ENCODE data around the gene IPO11.
"Not testable (repeated sequence)": the region's sequence is repeated elsewhere in the genome, so short reads cannot be mapped to it uniquely, and the experiment has no call there.

The IPO11 gene

DNA sequence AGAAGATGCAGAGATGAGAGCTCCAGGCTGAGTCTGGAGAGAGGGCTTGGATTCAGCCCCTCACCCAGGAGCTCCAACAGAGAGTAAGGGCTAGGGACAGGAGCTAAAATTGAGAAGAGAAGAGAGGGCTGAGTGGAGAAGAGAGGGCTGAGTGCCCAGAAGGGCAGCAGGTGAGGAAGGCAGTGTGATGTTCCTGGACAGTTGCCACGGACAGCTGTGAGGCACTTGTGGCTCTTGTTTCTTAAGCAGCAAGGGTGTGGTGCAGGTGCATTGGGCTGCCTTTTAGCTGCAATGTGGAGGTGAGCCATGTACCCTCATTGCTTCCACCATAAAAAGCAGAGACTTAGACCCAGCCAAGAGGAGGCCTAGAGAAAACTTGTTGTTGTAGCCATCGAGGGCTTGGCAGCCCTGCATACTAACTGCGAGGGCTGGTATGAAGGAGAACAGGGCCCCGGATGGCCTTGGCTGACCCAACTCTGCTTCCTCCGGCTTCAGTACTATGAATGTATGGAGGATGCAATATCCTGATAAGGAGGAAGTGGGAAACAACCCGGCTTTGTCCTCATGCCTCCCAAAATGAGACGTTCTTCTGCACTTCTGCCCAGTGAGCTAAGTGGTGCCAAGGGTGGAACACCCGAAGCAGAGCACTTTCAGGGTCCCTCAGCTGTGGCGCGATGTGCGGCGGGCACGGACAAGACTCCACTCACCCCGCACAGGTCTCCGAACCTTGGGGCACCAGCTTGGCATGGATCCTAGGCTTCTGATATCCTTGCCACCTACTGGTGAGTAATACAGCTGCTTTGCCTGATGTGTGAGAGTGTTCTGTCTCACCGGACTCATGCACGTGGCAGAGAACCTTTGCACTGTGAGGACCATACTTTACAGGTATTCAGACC lies 231.2 kb downstream of the IPO11 start:
- 97% methylated on average over 17 of the region's 17 CpGs for WGBS
- no peaks in the 10 kb centered on the region for H3K27me3 ChIP-seq (ENCODE audit: insufficient read depth, low read length)
- H3K4me3 ChIP-seq (ENCODE audit: low read length) = no peak overlapping the region
- H3K9ac ChIP-seq (ENCODE audit: low read depth, low read length) = no peak overlapping the region
- H3K9me3 ChIP-seq (ENCODE audit: insufficient read depth, low read depth, low read length) = no peaks in the 10 kb centered on the region
- H3K36me3 ChIP-seq (ENCODE audit: insufficient read depth, low read length) = no peaks in the 10 kb centered on the region
- no peak overlapping the region for H3K27ac ChIP-seq (ENCODE audit: low read depth, low read length)
- peaks cover 6% of the 10 kb centered on the region; the same call in 1 of the 2 replicates for H3K4me1 ChIP-seq (ENCODE audit: insufficient read depth, low read length)

GRCh38 chr5:62645223-62645622 lies 232.7 kb downstream of the IPO11 start:
- Histone ChIP-seq H3K36me3 (ENCODE audit: insufficient read depth, low read length) (no peaks in the 10 kb centered on the region), H3K4me3 (ENCODE audit: low read length) (no peak overlapping the region), H3K9ac (ENCODE audit: low read depth, low read length) (no peak overlapping the region), H3K27me3 (ENCODE audit: insufficient read depth, low read length) (no peaks in the 10 kb centered on the region), H3K27ac (ENCODE audit: low read depth, low read length) (no peak overlapping the region), H3K9me3 (ENCODE audit: insufficient read depth, low read depth, low read length) (no peaks in the 10 kb centered on the region), H3K4me1 (ENCODE audit: insufficient read depth, low read length) (peaks cover 11% of the 10 kb centered on the region)
- 99% methylated on average over 3 of the region's 3 CpGs for WGBS

GRCh38 chr5:62647241-62647640 lies 234.7 kb downstream of the IPO11 start:
- peaks cover 6% of the 10 kb centered on the region for H3K4me1 ChIP-seq (ENCODE audit: insufficient read depth, low read length)
- H3K4me3 ChIP-seq (ENCODE audit: low read length) = no peak overlapping the region
- H3K27ac ChIP-seq (ENCODE audit: low read depth, low read length) = no peak overlapping the region
- H3K36me3 ChIP-seq (ENCODE audit: insufficient read depth, low read length) = no peaks in the 10 kb centered on the region
- H3K27me3 ChIP-seq (ENCODE audit: insufficient read depth, low read length) = no peaks in the 10 kb centered on the region
- no peak overlapping the region for H3K9ac ChIP-seq (ENCODE audit: low read depth, low read length)
- H3K9me3 ChIP-seq (ENCODE audit: insufficient read depth, low read depth, low read length) = no peaks in the 10 kb centered on the region

- Histone ChIP-seq H3K27ac (ENCODE audit: low read depth, low read length) (no peak overlapping the region), H3K9me3 (ENCODE audit: insufficient read depth, low read depth, low read length) (no peaks in the 10 kb centered on the region), H3K4me3 (ENCODE audit: low read length) (no peak overlapping the region), H3K4me1 (ENCODE audit: insufficient read depth, low read length) (peaks cover 6% of the 10 kb centered on the region), H3K27me3 (ENCODE audit: insufficient read depth, low read length) (no peaks in the 10 kb centered on the region), H3K36me3 (ENCODE audit: insufficient read depth, low read length) (no peaks in the 10 kb centered on the region), H3K9ac (ENCODE audit: low read depth, low read length) (no peak overlapping the region)
- 91% methylated on average over 4 of the region's 4 CpGs for WGBS
Measured at GRCh38 chr5:62649025-62649424, 236.5 kb downstream of the IPO11 start.

DNA sequence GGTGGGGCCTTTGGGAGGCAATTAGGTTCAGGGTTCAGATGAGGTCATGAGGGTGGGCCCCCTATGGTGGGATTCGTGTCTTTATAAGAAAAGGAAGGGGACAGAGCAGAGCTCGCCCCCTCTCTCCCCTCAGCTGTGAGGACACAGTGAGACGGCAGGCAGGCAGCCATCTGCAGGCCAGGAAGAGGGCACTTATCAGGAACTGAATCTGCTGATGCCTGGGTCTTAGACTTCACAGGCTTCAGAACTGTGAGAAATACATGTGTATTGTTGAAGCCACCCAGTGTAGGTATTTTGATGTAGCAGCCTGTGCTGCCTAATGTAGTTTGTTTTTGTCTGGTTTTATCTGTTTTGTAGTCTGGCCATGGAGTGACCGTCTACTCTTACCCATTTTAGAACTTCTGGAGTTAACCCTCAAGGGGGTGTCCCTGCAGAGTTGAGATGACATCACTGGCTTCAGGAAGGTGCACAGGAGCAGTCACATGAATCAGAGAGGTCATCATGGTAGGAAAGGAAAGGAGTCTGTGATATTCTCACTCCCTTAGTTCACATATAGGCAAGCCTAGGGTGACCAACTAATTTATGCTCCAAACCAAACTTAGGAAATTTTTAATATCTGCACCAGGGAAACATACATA lies 237.0 kb downstream of the IPO11 start:
- Histone ChIP-seq H3K4me3 (ENCODE audit: low read length) (no peak overlapping the region), H3K27me3 (ENCODE audit: insufficient read depth, low read length) (no peaks in the 10 kb centered on the region), H3K27ac (ENCODE audit: low read depth, low read length) (no peak overlapping the region), H3K36me3 (ENCODE audit: insufficient read depth, low read length) (no peaks in the 10 kb centered on the region), H3K9ac (ENCODE audit: low read depth, low read length) (no peak overlapping the region), H3K4me1 (ENCODE audit: insufficient read depth, low read length) (peaks cover 6% of the 10 kb centered on the region), H3K9me3 (ENCODE audit: insufficient read depth, low read depth, low read length) (no peaks in the 10 kb centered on the region)
- WGBS = 70% methylated on average over 4 of the region's 4 CpGs

DNA sequence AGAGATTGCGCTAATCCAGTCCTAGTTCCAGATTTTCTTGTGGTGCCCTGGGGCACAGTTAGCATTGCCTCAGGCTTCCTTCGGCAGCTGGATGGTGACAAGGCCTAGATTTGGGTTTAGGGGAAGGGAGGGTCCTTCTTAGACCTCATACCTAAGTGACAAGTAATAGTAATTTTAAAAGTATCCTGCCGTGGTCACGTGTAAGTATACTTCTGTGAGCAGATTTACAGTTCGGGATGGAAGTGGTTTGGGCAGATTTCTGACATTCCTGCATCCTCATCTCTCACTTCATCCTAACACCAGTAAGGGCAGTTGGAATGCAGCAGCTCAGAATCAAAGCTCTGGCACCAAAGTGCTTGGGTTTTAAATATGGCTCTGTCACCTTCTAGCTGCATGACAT lies 237.6 kb downstream of the IPO11 start:
- Histone ChIP-seq H3K36me3 (ENCODE audit: insufficient read depth, low read length) (no peaks in the 10 kb centered on the region), H3K9me3 (ENCODE audit: insufficient read depth, low read depth, low read length) (peaks cover 6% of the 10 kb centered on the region; the same call in 1 of the 2 replicates), H3K27ac (ENCODE audit: low read depth, low read length) (no peak overlapping the region), H3K9ac (ENCODE audit: low read depth, low read length) (no peak overlapping the region), H3K4me3 (ENCODE audit: low read length) (no peak overlapping the region), H3K27me3 (ENCODE audit: insufficient read depth, low read length) (no peaks in the 10 kb centered on the region), H3K4me1 (ENCODE audit: insufficient read depth, low read length) (peaks cover 6% of the 10 kb centered on the region)
- 94% methylated on average over 5 of the region's 5 CpGs for WGBS

- Histone ChIP-seq H3K27ac (ENCODE audit: low read depth, low read length) (no peak overlapping the region), H3K4me1 (ENCODE audit: insufficient read depth, low read length) (peaks cover 6% of the 10 kb centered on the region)
- WGBS = 93% methylated on average over 5 of the region's 5 CpGs
Measured at GRCh38 chr5:62652225-62652624, 239.7 kb downstream of the IPO11 start.

DNA sequence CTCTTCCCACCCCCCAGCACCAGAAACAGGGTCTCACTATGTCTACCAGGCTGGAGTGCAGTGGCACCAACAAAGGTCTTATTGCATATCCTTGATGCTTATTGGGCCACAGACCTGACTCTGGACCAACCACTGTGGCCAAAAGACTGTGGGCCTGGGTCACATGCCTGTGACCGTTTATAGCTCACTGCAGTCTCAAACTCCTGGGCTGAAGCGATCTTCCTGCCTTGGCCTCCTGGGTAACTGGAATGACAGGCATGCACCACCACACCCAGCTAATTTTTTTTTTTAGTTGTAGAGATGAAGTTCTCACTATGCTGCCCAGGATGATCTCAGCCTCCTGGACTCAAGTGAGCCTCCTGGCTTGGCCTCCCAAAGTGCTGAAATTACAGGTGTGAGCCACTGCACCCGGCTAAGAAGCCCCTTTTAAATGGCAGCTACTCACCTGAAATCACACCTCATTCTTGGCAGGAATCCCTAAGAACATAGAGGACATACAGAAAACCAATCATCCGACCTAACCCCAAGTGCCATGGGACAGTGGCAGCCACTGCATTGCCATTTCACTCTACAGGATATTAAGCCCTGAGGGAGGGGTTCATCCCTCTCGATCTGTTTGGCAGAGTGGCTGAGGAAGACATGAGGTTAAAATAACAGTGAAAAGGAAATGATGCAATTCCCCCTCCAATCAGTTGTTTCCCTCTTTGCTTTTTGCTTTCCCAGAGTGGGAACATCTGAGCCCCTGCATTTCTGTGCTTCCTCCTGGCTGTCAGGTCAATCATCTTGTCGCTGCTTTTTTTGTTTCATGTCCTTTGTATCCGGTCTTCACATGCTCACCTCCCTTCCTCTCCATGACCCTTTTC lies 240.7 kb downstream of the IPO11 start:
- no peaks in the 10 kb centered on the region for H3K36me3 ChIP-seq (ENCODE audit: insufficient read depth, low read length)
- no peak overlapping the region for H3K27ac ChIP-seq (ENCODE audit: low read depth, low read length)
- WGBS = 94% methylated on average over 7 of the region's 7 CpGs
- peaks cover 6% of the 10 kb centered on the region for H3K4me1 ChIP-seq (ENCODE audit: insufficient read depth, low read length)
- H3K9ac ChIP-seq (ENCODE audit: low read depth, low read length) = no peak overlapping the region
- peaks cover 14% of the 10 kb centered on the region for H3K9me3 ChIP-seq (ENCODE audit: insufficient read depth, low read depth, low read length)
- no peak overlapping the region for H3K4me3 ChIP-seq (ENCODE audit: low read length)
- no peaks in the 10 kb centered on the region for H3K27me3 ChIP-seq (ENCODE audit: insufficient read depth, low read length)

More at GRCh38 chr5:62652225-62652624, 239.7 kb downstream of the IPO11 start:
- Histone ChIP-seq H3K9me3 (ENCODE audit: insufficient read depth, low read depth, low read length) (peaks cover 14% of the 10 kb centered on the region), H3K27me3 (ENCODE audit: insufficient read depth, low read length) (no peaks in the 10 kb centered on the region), H3K4me3 (ENCODE audit: low read length) (no peak overlapping the region), H3K36me3 (ENCODE audit: insufficient read depth, low read length) (no peaks in the 10 kb centered on the region), H3K9ac (ENCODE audit: low read depth, low read length) (no peak overlapping the region)

GRCh38 chr5:62653864-62654575 lies 241.5 kb downstream of the IPO11 start:
- Histone ChIP-seq H3K27ac (ENCODE audit: low read depth, low read length) (no peak overlapping the region), H3K9ac (ENCODE audit: low read depth, low read length) (no peak overlapping the region), H3K27me3 (ENCODE audit: insufficient read depth, low read length) (no peaks in the 10 kb centered on the region), H3K4me1 (ENCODE audit: insufficient read depth, low read length) (peaks cover 6% of the 10 kb centered on the region), H3K4me3 (ENCODE audit: low read length) (no peak overlapping the region), H3K9me3 (ENCODE audit: insufficient read depth, low read depth, low read length) (peaks cover 14% of the 10 kb centered on the region), H3K36me3 (ENCODE audit: insufficient read depth, low read length) (no peaks in the 10 kb centered on the region)
- WGBS = 94% methylated on average over 11 of the region's 11 CpGs

- not testable (repeated sequence) for H3K9ac ChIP-seq (ENCODE audit: low read depth, low read length); H3K27me3 ChIP-seq (ENCODE audit: insufficient read depth, low read length); H3K4me3 ChIP-seq (ENCODE audit: low read length); H3K27ac ChIP-seq (ENCODE audit: low read depth, low read length); H3K4me1 ChIP-seq (ENCODE audit: insufficient read depth, low read length); H3K36me3 ChIP-seq (ENCODE audit: insufficient read depth, low read length)
- H3K9me3 ChIP-seq (ENCODE audit: insufficient read depth, low read depth, low read length) = peaks cover 14% of the 10 kb centered on the region
Measured at GRCh38 chr5:62657772-62658171, 245.2 kb downstream of the IPO11 start.
